Suprapubic skin (tissue), 4 donors: ENCODE results near the gene STX16. TPM values are rescaled to one million over a fixed set of nuclear protein-coding genes. Genes with fewer than 3 reads are reported as not detected.
"Not testable (repeated sequence)": the region's sequence is repeated elsewhere in the genome, so short reads cannot be mapped to it uniquely, and the experiment has no call there.

ENCODE experiments used
- DNase-seq, 2 donors: peaks; one replicate each; pipeline ENCODE4 v3.0.0-alpha.2; 2019; ENCODE audit warnings: low spot score in 2 of 2
- H3K27ac ChIP-seq: fragments of 200-600 bp; sonication (generic); one replicate; pipeline ENCODE4 v1.5.1; 2019
- H3K27me3 ChIP-seq: fragments of 200-600 bp; sonication (generic); one replicate; pipeline ENCODE4 v1.5.1; 2019
- H3K36me3 ChIP-seq: fragments of 200-600 bp; sonication (generic); one replicate; pipeline ENCODE4 v1.5.1; 2019
- H3K4me1 ChIP-seq: fragments of 200-600 bp; sonication (generic); one replicate; pipeline ENCODE4 v1.5.1; 2019
- H3K4me3 ChIP-seq: fragments of 200-600 bp; sonication (generic); one replicate; pipeline ENCODE4 v1.5.1; 2019; ENCODE audit warnings: mild to moderate bottlenecking
- H3K9me3 ChIP-seq: fragments of 200-600 bp; sonication (generic); one replicate; pipeline ENCODE4 v1.5.1; 2019
- CTCF ChIP-seq, 2 donors: fragments of 200-600 bp in 1 of 2; fragments of 450-650 bp in 1 of 2; sonication (generic) in 1 of 2; IDR thresholded peaks; one replicate each; pipeline ENCODE4 v1.5.1; 2016 to 2019; ENCODE audit warnings: antibody characterized with exemption in 2 of 2, mild to moderate bottlenecking in 1 of 2, moderate library complexity in 1 of 2
- EP300 ChIP-seq: sonication (generic); formaldehyde crosslinking; IDR thresholded peaks from one replicate; pipeline ENCODE4 v1.6.1; 2017; ENCODE audit warnings: antibody characterized with exemption
- POLR2A ChIP-seq, 2 donors: fragments of 450-650 bp; IDR thresholded peaks; one replicate each; pipeline ENCODE4 v1.6.1; 2017; ENCODE audit warnings: antibody characterized with exemption in 2 of 2, mild to moderate bottlenecking in 2 of 2, moderate library complexity in 2 of 2
- POLR2AphosphoS5 ChIP-seq, 3 donors: sonication (generic); formaldehyde crosslinking; IDR thresholded peaks; one replicate each; pipeline ENCODE4 v1.6.1; 2017; ENCODE audit warnings: antibody characterized with exemption in 3 of 3
- WGBS: methylation state at CpG from one replicate; pipeline ENCODE4 v1.1.5; 2018; 5-methylcytosine and 5-hydroxymethylcytosine counted together
- total RNA-seq, 4 donors: library from RNA; depleted of rRNA; stranded (reverse); fragments of >200 nt; gene quantifications; one replicate each; pipeline ENCODE4 v1.1.0, GENCODE V29; 2016

STX16 gene
- total RNA-seq, 4 donors from 2014 or later, result 35.6 to 138 (median 50.9) TPM

- Histone ChIP-seq H3K27ac (no peak overlapping the region), H3K9me3 (no peaks in the 10 kb centered on the region), H3K4me1 (no peaks in the 10 kb centered on the region), H3K4me3 (no peak overlapping the region), H3K27me3 (no peaks in the 10 kb centered on the region), H3K36me3 (no peaks in the 10 kb centered on the region)
- peak; percentile 28 to 54 for DNase-seq
- 78% methylated on average over 19 of the region's 19 CpGs for WGBS
- TF ChIP-seq POLR2A (IDR thresholded peaks at IDR 0.05), result no peak
- TF ChIP-seq CTCF (IDR thresholded peaks at IDR 0.05), result no peak
- no peak for TF ChIP-seq POLR2AphosphoS5 (IDR thresholded peaks at IDR 0.05)
- no peak for TF ChIP-seq EP300
Observed at GRCh38 chr20:58639182-58640146, 11.6 kb upstream of the STX16 start.

- no peak overlapping the region for H3K27ac ChIP-seq
- peaks cover 3% of the 10 kb centered on the region for H3K4me1 ChIP-seq
- no peaks in the 10 kb centered on the region for H3K9me3 ChIP-seq
- peak in 1 of 2 donors; percentile 13 for DNase-seq
- no peaks in the 10 kb centered on the region for H3K27me3 ChIP-seq
- no peaks in the 10 kb centered on the region for H3K36me3 ChIP-seq
- WGBS, result 70% methylated on average over 9 of the region's 9 CpGs
- TF ChIP-seq POLR2A (IDR thresholded peaks at IDR 0.05) (no peak), POLR2AphosphoS5 (IDR thresholded peaks at IDR 0.05) (no peak), EP300 (no peak), CTCF (IDR thresholded peaks at IDR 0.05) (no peak)
- no peak overlapping the region for H3K4me3 ChIP-seq
Observed at GRCh38 chr20:58640446-58640845, 10.6 kb upstream of the STX16 start.

GRCh38 chr20:58642441-58642840 lies 8.6 kb upstream of the STX16 start:
- DNase-seq, result peak; percentile 18 to 34
- Histone ChIP-seq H3K27me3 (no peaks in the 10 kb centered on the region), H3K4me3 (no peak overlapping the region), H3K36me3 (no peaks in the 10 kb centered on the region), H3K9me3 (no peaks in the 10 kb centered on the region), H3K4me1 (peaks cover 10% of the 10 kb centered on the region), H3K27ac (no peak overlapping the region)
- no peak for TF ChIP-seq CTCF (IDR thresholded peaks at IDR 0.05)
- TF ChIP-seq POLR2AphosphoS5 (IDR thresholded peaks at IDR 0.05), result no peak
- TF ChIP-seq EP300, result no peak
- TF ChIP-seq POLR2A (IDR thresholded peaks at IDR 0.05), result no peak
- 94% methylated on average over 9 of the region's 9 CpGs for WGBS

- 95% methylated on average over 8 of the region's 9 CpGs for WGBS
- not testable (repeated sequence) for H3K27ac ChIP-seq, H3K27me3 ChIP-seq, H3K4me3 ChIP-seq, H3K36me3 ChIP-seq, H3K9me3 ChIP-seq
- peaks cover 10% of the 10 kb centered on the region for H3K4me1 ChIP-seq
- peak in 1 of 2 donors; percentile 35 for DNase-seq
Observed at GRCh38 chr20:58642896-58643295, 8.2 kb upstream of the STX16 start.

- Histone ChIP-seq H3K9me3 (no peaks in the 10 kb centered on the region), H3K4me3 (no peak overlapping the region), H3K27ac (no peak overlapping the region), H3K4me1 (peaks cover 25% of the 10 kb centered on the region), H3K36me3 (no peaks in the 10 kb centered on the region), H3K27me3 (no peaks in the 10 kb centered on the region)
- TF ChIP-seq CTCF (IDR thresholded peaks at IDR 0.05), result no peak
- TF ChIP-seq POLR2AphosphoS5 (IDR thresholded peaks at IDR 0.05), result no peak
- no peak for TF ChIP-seq POLR2A (IDR thresholded peaks at IDR 0.05)
- TF ChIP-seq EP300, result no peak
- WGBS, result 61% methylated on average over 5 of the region's 5 CpGs
- DNase-seq, result peak in 1 of 2 donors; percentile 28
Observed at GRCh38 chr20:58645412-58645968, 5.6 kb upstream of the STX16 start.
